HepG2 (cell line): ENCODE data around the gene GNAI2. TPM values are rescaled to one million over a fixed set of nuclear protein-coding genes. Genes with fewer than 3 reads are reported as not detected.

Experiments used
- ATAC-seq: fragments of 200-7000 bp; cut with Tn5 transposase; 3 replicates; pipeline ENCODE4 v1.9.1; 2020; ENCODE audit warnings: mild to moderate bottlenecking, moderate library complexity
- BruUV-seq: library from RNA; stranded (reverse); fragments of 400-500 nt; replicated peaks from 2 replicates; lab custom pipeline; 2021; lab: Mats Ljungman, UMichigan
- CTCF ChIA-PET: fragments of 300-600 bp; formaldehyde crosslinking; extraction: SDS; loops from one replicate; lab custom pipeline; 2021; ENCODE audit warnings: low total read pairs, inconsistent platforms, low intra/inter-chr PET ratio; lab: Yijun Ruan, JAX
- POLR2A ChIA-PET: fragments of 350-600 bp; sonication (Branson Sonifier 250); formaldehyde crosslinking; loops from one replicate; lab custom pipeline; 2020; ENCODE audit warnings: antibody characterized with exemption, inconsistent platforms; lab: Yijun Ruan, JAX
- DNase-seq: peaks from one replicate; pipeline ENCODE4 v3.0.0-alpha.2; 2015; ENCODE audit warnings: low spot score
- FAIRE-seq: peaks from 3 replicates; lab custom pipeline; 2011; peaks lifted over from hg19 to GRCh38; lab: Jason Lieb, UNC
- H2AFZ ChIP-seq: one replicate; pipeline ENCODE4 v1.6.1; 2011; ENCODE audit warnings: low read length, inconsistent platforms
- H3K27ac ChIP-seq: fragments of 300-600 bp; 3 replicates; pipeline ENCODE4 v1.8.0; 2011; ENCODE audit warnings: mixed run types, mild to moderate bottlenecking, mixed read lengths, low read length, inconsistent platforms; ENCODE audit not compliant: insufficient read depth; ENCODE audit errors: extremely low read length
- H3K27me3 ChIP-seq, 2 experiments: fragments of 200-600 bp in 1 of 2; 2 replicates in 1 of 2; 3 replicates in 1 of 2; pipeline versions ENCODE4 v1.6.0 to v1.8.0; 2011; ENCODE audit warnings: low read length in 2 of 2, mild to moderate bottlenecking in 2 of 2, moderate library complexity in 2 of 2, inconsistent platforms in 1 of 2; ENCODE audit not compliant: insufficient read depth in 2 of 2, control insufficient read depth in 1 of 2
- H3K36me3 ChIP-seq, 2 experiments: fragments of 200-600 bp in 1 of 2; replicated peaks in 1 of 2; 2 replicates in 1 of 2; 3 replicates in 1 of 2; pipeline versions ENCODE4 v1.5.1 to v1.8.0; 2011; ENCODE audit warnings: low read length in 2 of 2, inconsistent platforms in 1 of 2; ENCODE audit not compliant: insufficient read depth in 2 of 2, control insufficient read depth in 1 of 2
- H3K4me1 ChIP-seq: 2 replicates; pipeline ENCODE4 v1.5.1; 2012; ENCODE audit warnings: low read length, inconsistent platforms; ENCODE audit not compliant: insufficient read depth
- H3K4me2 ChIP-seq: 2 replicates; pipeline ENCODE4 v1.6.0; 2011; ENCODE audit warnings: low read depth, low read length, inconsistent platforms
- H3K4me3 ChIP-seq, 3 experiments: fragments of 200-600 bp in 1 of 3; sonication (generic), shearing (Covaris generic) in 1 of 3; replicated peaks in 1 of 3; 2 replicates each; pipeline ENCODE4 v1.5.1; 2011 to 2016; ENCODE audit warnings: low read length in 3 of 3, inconsistent platforms in 2 of 3, low read depth in 2 of 3, mild to moderate bottlenecking in 2 of 3, control low read depth in 1 of 3, mixed read lengths in 1 of 3; ENCODE audit not compliant: insufficient read depth in 1 of 3
- H3K79me2 ChIP-seq: one replicate; pipeline ENCODE4 v1.6.1; 2011; ENCODE audit warnings: low read length, inconsistent platforms; ENCODE audit not compliant: insufficient read depth
- H3K9ac ChIP-seq: 2 replicates; pipeline ENCODE4 v1.6.0; 2011; ENCODE audit warnings: mild to moderate bottlenecking, low read depth, low read length, inconsistent platforms; ENCODE audit not compliant: insufficient read depth
- H3K9me3 ChIP-seq: 2 replicates; pipeline ENCODE4 v1.5.1; 2012; ENCODE audit warnings: mild to moderate bottlenecking, low read length
- H4K20me1 ChIP-seq: 2 replicates; pipeline ENCODE4 v1.6.0; 2011; ENCODE audit warnings: inconsistent platforms, mild to moderate bottlenecking, low read length, moderate library complexity; ENCODE audit not compliant: insufficient read depth
- FOXA1 ChIP-seq, 2 experiments: fragments of 450-650 bp in 1 of 2; sonication (generic) in 1 of 2; formaldehyde crosslinking in 1 of 2; IDR thresholded peaks; 2 replicates each; pipeline versions ENCODE4 v1.4.0 to v1.6.1; 2016 to 2020; ENCODE audit warnings: missing genetic modification reagents in 1 of 2
- NR1H2 ChIP-seq: sonication (generic); formaldehyde crosslinking; IDR thresholded peaks from 2 replicates; pipeline ENCODE4 v1.8.1; 2022; ENCODE audit warnings: low read depth, missing genetic modification reagents, borderline replicate concordance
- RXRA ChIP-seq: sonication (generic); formaldehyde crosslinking; IDR thresholded peaks from 2 replicates; pipeline ENCODE4 v1.5.1; 2020; ENCODE audit warnings: missing genetic modification reagents
- SMAD9 ChIP-seq: sonication (generic); formaldehyde crosslinking; IDR thresholded peaks from 2 replicates; pipeline ENCODE4 v1.5.1; 2020; ENCODE audit warnings: mild to moderate bottlenecking, missing genetic modification reagents
- ZNF253 ChIP-seq: sonication (generic); formaldehyde crosslinking; IDR thresholded peaks from 2 replicates; pipeline ENCODE4 v1.8.0; 2022; ENCODE audit warnings: mild to moderate bottlenecking, missing genetic modification reagents, borderline replicate concordance
- WGBS: methylation state at CpG from one replicate; pipeline ENCODE4 v1.1.6; 2017; ENCODE audit warnings: low lambda C conversion rate; 5-methylcytosine and 5-hydroxymethylcytosine counted together
- in situ Hi-C: cut with HindIII; loops from 2 replicates; pipeline ENCODE4 v1.10.0; 2017; ENCODE audit warnings: low pct_unique_long_range_greater_than_20kb; ENCODE audit not compliant: extremely low pct_ligation_motif_present
- intact Hi-C: fragments of 100-400 bp; cut with micrococcal nuclease; formaldehyde crosslinking; loops from one replicate; pipeline ENCODE4 v1.10.0; 2022; ENCODE audit not compliant: unreplicated experiment
- polyA plus RNA-seq, 8 experiments: library from polyadenylated mRNA; depleted of rRNA in 3 of 8; stranded (reverse) in 7 of 8; unstranded in 1 of 8; fragments of >200 nt; fragmentation: Illumina TruSeq in 4 of 8; extraction: Trizol in 4 of 8; gene quantifications; 2 replicates each; pipeline versions ENCODE4 v1.2.1 to v1.2.3, GENCODE V29; 2011 to 2016; ENCODE audit warnings: low read depth in 4 of 8, missing spikeins in 1 of 8, mixed read lengths in 1 of 8; ENCODE audit not compliant: insufficient read depth in 1 of 8
- total RNA-seq, 5 experiments: library from RNA; depleted of rRNA; stranded (reverse); fragments of >200 nt; fragmentation: Illumina TruSeq; extraction: Trizol; gene quantifications; 2 replicates each; pipeline ENCODE4 v1.2.3, GENCODE V29; 2016; ENCODE audit warnings: low read depth in 1 of 5
- TF ChIP-seq, protein P1 (sequence below): sonication (generic); formaldehyde crosslinking; IDR thresholded peaks from 2 replicates; pipeline ENCODE4 v1.9.0; 2021; ENCODE audit warnings: missing genetic modification reagents, borderline replicate concordance
- TF ChIP-seq, protein P2 (sequence below): sonication (generic); formaldehyde crosslinking; IDR thresholded peaks from 2 replicates; pipeline ENCODE4 v1.4.0; 2020; ENCODE audit warnings: missing genetic modification reagents
- TF ChIP-seq, protein P3 (sequence below): sonication (generic); formaldehyde crosslinking; IDR thresholded peaks from 2 replicates; pipeline ENCODE4 v1.4.0; 2020; ENCODE audit warnings: mild to moderate bottlenecking, missing genetic modification reagents
- TF ChIP-seq, protein P4 (sequence below): sonication (generic); formaldehyde crosslinking; IDR thresholded peaks from 2 replicates; pipeline ENCODE4 v1.5.0; 2020; ENCODE audit warnings: missing genetic modification reagents, mild to moderate bottlenecking, borderline replicate concordance
- TF ChIP-seq, protein P5 (sequence below): IDR thresholded peaks from 2 replicates; pipeline ENCODE4 v1.6.1; 2016; ENCODE audit warnings: low read depth

The GNAI2 gene
- total and polyA plus RNA-seq, 2 of the 13 experiments (the other 11 are each of a cell fraction or from before 2014, with no cell fraction given) = 51.1 to 66.2 TPM

DNA sequence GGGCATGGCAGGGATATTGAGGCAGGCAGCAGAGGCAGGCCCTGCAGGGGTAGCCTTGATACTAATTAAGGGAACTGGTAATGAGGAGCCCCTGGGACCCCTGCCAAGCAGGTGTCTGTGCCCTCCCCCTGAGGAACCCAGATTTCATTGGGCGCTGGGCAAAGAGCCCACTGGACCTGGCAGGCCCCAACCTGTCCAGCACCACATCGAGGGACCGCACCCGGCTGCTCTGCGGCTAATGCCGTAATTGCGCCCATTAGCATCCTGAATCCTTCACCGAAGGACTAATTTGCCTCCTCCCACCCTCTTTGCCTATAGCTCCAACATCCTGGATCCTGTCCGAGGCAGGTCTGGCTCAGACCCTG, 19.2 kb downstream of the GNAI2 start:
- Histone ChIP-seq H3K4me3 (no peak overlapping the region), H3K36me3 (peaks cover 16 to 34% of the 10 kb centered on the region in 2 experiments), H3K4me1 (peaks cover 17% of the 10 kb centered on the region), H3K79me2 (no peaks in the 10 kb centered on the region), H3K9me3 (no peaks in the 10 kb centered on the region), H2AFZ (no peak overlapping the region), H3K9ac (no peak overlapping the region), H3K4me2 (no peak overlapping the region), H3K27ac (no peak overlapping the region), H4K20me1 (no peaks in the 10 kb centered on the region), H3K27me3 (no peaks in the 10 kb centered on the region)
- ATAC-seq (no peak), FAIRE-seq (no peak), DNase-seq (no peak)
- in situ Hi-C loops (no loop called here), intact Hi-C loops (no loop called here)
- 93% methylated on average over 9 of the region's 9 CpGs for WGBS
- CTCF ChIA-PET = no interaction called here
- POLR2A ChIA-PET = interaction anchor here (0.8 to 1.7 kb wide), 2 partner anchors 20 to 59 kb away, joined by 3 to 6 read pairs; partner anchors contain the start of gene GNAI2
- no TSS peak for BruUV-seq
- TF ChIP-seq RXRA (CRISPR knock-in tag) (no peak), FOXA1 (IDR thresholded peaks at IDR 0.05) (no peak), FOXA1 (CRISPR knock-in tag; IDR thresholded peaks at IDR 0.05) (no peak), ZNF253 (CRISPR knock-in tag) (no peak), SMAD9 (no peak), NR1H2 (no peak)
- TF ChIP-seq, protein P1, sequence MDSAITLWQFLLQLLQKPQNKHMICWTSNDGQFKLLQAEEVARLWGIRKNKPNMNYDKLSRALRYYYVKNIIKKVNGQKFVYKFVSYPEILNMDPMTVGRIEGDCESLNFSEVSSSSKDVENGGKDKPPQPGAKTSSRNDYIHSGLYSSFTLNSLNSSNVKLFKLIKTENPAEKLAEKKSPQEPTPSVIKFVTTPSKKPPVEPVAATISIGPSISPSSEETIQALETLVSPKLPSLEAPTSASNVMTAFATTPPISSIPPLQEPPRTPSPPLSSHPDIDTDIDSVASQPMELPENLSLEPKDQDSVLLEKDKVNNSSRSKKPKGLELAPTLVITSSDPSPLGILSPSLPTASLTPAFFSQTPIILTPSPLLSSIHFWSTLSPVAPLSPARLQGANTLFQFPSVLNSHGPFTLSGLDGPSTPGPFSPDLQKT = no peak
- TF ChIP-seq, protein P2, sequence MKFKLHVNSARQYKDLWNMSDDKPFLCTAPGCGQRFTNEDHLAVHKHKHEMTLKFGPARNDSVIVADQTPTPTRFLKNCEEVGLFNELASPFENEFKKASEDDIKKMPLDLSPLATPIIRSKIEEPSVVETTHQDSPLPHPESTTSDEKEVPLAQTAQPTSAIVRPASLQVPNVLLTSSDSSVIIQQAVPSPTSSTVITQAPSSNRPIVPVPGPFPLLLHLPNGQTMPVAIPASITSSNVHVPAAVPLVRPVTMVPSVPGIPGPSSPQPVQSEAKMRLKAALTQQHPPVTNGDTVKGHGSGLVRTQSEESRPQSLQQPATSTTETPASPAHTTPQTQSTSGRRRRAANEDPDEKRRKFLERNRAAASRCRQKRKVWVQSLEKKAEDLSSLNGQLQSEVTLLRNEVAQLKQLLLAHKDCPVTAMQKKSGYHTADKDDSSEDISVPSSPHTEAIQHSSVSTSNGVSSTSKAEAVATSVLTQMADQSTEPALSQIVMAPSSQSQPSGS = no peak
- TF ChIP-seq, protein P3, sequence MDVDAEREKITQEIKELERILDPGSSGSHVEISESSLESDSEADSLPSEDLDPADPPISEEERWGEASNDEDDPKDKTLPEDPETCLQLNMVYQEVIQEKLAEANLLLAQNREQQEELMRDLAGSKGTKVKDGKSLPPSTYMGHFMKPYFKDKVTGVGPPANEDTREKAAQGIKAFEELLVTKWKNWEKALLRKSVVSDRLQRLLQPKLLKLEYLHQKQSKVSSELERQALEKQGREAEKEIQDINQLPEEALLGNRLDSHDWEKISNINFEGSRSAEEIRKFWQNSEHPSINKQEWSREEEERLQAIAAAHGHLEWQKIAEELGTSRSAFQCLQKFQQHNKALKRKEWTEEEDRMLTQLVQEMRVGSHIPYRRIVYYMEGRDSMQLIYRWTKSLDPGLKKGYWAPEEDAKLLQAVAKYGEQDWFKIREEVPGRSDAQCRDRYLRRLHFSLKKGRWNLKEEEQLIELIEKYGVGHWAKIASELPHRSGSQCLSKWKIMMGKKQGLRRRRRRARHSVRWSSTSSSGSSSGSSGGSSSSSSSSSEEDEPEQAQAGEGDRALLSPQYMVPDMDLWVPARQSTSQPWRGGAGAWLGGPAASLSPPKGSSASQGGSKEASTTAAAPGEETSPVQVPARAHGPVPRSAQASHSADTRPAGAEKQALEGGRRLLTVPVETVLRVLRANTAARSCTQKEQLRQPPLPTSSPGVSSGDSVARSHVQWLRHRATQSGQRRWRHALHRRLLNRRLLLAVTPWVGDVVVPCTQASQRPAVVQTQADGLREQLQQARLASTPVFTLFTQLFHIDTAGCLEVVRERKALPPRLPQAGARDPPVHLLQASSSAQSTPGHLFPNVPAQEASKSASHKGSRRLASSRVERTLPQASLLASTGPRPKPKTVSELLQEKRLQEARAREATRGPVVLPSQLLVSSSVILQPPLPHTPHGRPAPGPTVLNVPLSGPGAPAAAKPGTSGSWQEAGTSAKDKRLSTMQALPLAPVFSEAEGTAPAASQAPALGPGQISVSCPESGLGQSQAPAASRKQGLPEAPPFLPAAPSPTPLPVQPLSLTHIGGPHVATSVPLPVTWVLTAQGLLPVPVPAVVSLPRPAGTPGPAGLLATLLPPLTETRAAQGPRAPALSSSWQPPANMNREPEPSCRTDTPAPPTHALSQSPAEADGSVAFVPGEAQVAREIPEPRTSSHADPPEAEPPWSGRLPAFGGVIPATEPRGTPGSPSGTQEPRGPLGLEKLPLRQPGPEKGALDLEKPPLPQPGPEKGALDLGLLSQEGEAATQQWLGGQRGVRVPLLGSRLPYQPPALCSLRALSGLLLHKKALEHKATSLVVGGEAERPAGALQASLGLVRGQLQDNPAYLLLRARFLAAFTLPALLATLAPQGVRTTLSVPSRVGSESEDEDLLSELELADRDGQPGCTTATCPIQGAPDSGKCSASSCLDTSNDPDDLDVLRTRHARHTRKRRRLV = no peak
- TF ChIP-seq, protein P4, sequence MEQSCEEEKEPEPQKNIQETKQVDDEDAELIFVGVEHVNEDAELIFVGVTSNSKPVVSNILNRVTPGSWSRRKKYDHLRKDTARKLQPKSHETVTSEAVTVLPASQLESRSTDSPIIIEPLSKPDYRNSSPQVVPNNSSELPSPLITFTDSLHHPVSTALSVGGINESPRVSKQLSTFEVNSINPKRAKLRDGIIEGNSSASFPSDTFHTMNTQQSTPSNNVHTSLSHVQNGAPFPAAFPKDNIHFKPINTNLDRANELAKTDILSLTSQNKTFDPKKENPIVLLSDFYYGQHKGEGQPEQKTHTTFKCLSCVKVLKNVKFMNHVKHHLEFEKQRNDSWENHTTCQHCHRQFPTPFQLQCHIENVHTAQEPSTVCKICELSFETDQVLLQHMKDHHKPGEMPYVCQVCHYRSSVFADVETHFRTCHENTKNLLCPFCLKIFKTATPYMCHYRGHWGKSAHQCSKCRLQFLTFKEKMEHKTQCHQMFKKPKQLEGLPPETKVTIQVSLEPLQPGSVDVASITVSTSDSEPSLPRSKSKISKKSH = no peak
- TF ChIP-seq, protein P5, sequence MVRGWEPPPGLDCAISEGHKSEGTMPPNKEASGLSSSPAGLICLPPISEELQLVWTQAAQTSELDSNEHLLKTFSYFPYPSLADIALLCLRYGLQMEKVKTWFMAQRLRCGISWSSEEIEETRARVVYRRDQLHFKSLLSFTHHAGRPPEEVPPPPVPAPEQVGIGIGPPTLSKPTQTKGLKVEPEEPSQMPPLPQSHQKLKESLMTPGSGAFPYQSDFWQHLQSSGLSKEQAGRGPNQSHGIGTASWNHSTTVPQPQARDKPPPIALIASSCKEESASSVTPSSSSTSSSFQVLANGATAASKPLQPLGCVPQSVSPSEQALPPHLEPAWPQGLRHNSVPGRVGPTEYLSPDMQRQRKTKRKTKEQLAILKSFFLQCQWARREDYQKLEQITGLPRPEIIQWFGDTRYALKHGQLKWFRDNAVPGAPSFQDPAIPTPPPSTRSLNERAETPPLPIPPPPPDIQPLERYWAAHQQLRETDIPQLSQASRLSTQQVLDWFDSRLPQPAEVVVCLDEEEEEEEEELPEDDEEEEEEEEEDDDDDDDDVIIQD (CRISPR knock-in tag) = no peak
